ENCODE measurements around the gene SNAP47.

SNAP47 gene

GRCh38 chr1:227741166-227741870 is 6.1 kb downstream of the SNAP47 start:
- no peak overlapping the region for H3K27ac ChIP-seq (replicated peaks)
- H3K4me3 ChIP-seq (replicated peaks; ENCODE audit: insufficient read depth, low read length) = no peak overlapping the region
- DNase-seq (ENCODE audit: low read depth in 1 of 2, low spot score in 1 of 2) = no peak
- no peak for TF ChIP-seq CTCF (IDR thresholded peaks at IDR 0.05; ENCODE audit: insufficient read depth, low read length)
- TF ChIP-seq POLR2AphosphoS5 (IDR thresholded peaks at IDR 0.05; ENCODE audit: low read depth) = no peak
- no peak for TF ChIP-seq REST (IDR thresholded peaks at IDR 0.05; ENCODE audit: insufficient replicate concordance, low read depth)
- TF ChIP-seq GABPA (IDR thresholded peaks at IDR 0.05; ENCODE audit: low read depth) = no peak
- no peak for TF ChIP-seq SPI1 (IDR thresholded peaks at IDR 0.05; ENCODE audit: borderline replicate concordance, low read depth)
- no peaks in the 10 kb centered on the region for H3K27me3 ChIP-seq (ENCODE audit: insufficient read depth, poor library complexity, severe bottlenecking)

- H3K27me3 ChIP-seq (ENCODE audit: insufficient read depth, poor library complexity, severe bottlenecking) = no peaks in the 10 kb centered on the region
- H3K4me3 ChIP-seq (replicated peaks; ENCODE audit: insufficient read depth, low read length) = no peak overlapping the region
- H3K27ac ChIP-seq (replicated peaks) = no peak overlapping the region
- no peak for DNase-seq (ENCODE audit: low read depth in 1 of 2, low spot score in 1 of 2)
- TF ChIP-seq POLR2AphosphoS5 (IDR thresholded peaks at IDR 0.05; ENCODE audit: low read depth) (no peak), CTCF (IDR thresholded peaks at IDR 0.05; ENCODE audit: insufficient read depth, low read length) (no peak), GABPA (IDR thresholded peaks at IDR 0.05; ENCODE audit: low read depth) (no peak), SPI1 (IDR thresholded peaks at IDR 0.05; ENCODE audit: borderline replicate concordance, low read depth) (no peak)
These were observed 7.8 kb downstream of the SNAP47 start for GRCh38 chr1:227742738-227743715.

- Histone ChIP-seq H3K27me3 (ENCODE audit: insufficient read depth, poor library complexity, severe bottlenecking) (no peaks in the 10 kb centered on the region), H3K27ac (replicated peaks) (no peak overlapping the region), H3K4me3 (replicated peaks; ENCODE audit: insufficient read depth, low read length) (no peak overlapping the region)
- DNase-seq (ENCODE audit: low read depth in 1 of 2, low spot score in 1 of 2) = no peak
- TF ChIP-seq REST (IDR thresholded peaks at IDR 0.05; ENCODE audit: insufficient replicate concordance, low read depth) (no peak), GABPA (IDR thresholded peaks at IDR 0.05; ENCODE audit: low read depth) (no peak), POLR2AphosphoS5 (IDR thresholded peaks at IDR 0.05; ENCODE audit: low read depth) (no peak), CTCF (IDR thresholded peaks at IDR 0.05; ENCODE audit: insufficient read depth, low read length) (no peak), SPI1 (IDR thresholded peaks at IDR 0.05; ENCODE audit: borderline replicate concordance, low read depth) (no peak)
These were observed 9.4 kb downstream of the SNAP47 start for GRCh38 chr1:227744668-227745067.

All from HL-60 (cell line).